PC-3 (cell line): Measurements from ENCODE around the gene DRGX. TPM values are rescaled to one million over a fixed set of nuclear protein-coding genes. Genes with fewer than 3 reads are reported as not detected.

ENCODE experiments used
- ATAC-seq: fragments of 200-7000 bp; cut with Tn5 transposase; 2 replicates; pipeline ENCODE4 v1.9.1; 2020; ENCODE audit warnings: mild to moderate bottlenecking, moderate library complexity
- BruUV-seq: library from RNA; stranded (reverse); fragments of 400-500 nt; replicated peaks from 2 replicates; lab custom pipeline; 2021; lab: Mats Ljungman, UMichigan
- CTCF ChIA-PET: fragments of 300-600 bp; sonication (Branson Sonifier 250); formaldehyde crosslinking; loops from one replicate; lab custom pipeline; 2022; ENCODE audit warnings: antibody characterized with exemption; lab: Charles Lee
- POLR2A ChIA-PET: fragments of 300-600 bp; sonication (Branson Sonifier 250); formaldehyde crosslinking; loops from one replicate; lab custom pipeline; 2022; ENCODE audit warnings: antibody characterized with exemption; ENCODE audit not compliant: unreplicated experiment; lab: Charles Lee
- DNase-seq: peaks from one replicate; pipeline ENCODE4 v3.0.0-alpha.2; 2015
- H2AFZ ChIP-seq: fragments of 300-600 bp; sonication (generic); 2 replicates; pipeline ENCODE4 v1.6.0; 2016; ENCODE audit warnings: antibody characterized with exemption, low read length
- H3F3A ChIP-seq: fragments of 300-600 bp; sonication (generic); one replicate; pipeline ENCODE4 v1.6.0; 2017; ENCODE audit warnings: antibody characterized with exemption, low read length, control low read depth, mild to moderate bottlenecking; ENCODE audit not compliant: unreplicated experiment
- H3K27ac ChIP-seq: fragments of 300-600 bp; sonication (generic); 2 replicates; pipeline ENCODE4 v1.5.1; 2016; ENCODE audit warnings: mild to moderate bottlenecking, low read length
- H3K27me3 ChIP-seq: fragments of 300-600 bp; sonication (generic); 2 replicates; pipeline ENCODE4 v1.6.1; 2016; ENCODE audit warnings: low read length, mixed read lengths
- H3K36me3 ChIP-seq: fragments of 300-600 bp; sonication (generic); 2 replicates; pipeline ENCODE4 v1.6.1; 2016; ENCODE audit warnings: low read depth, mixed run types, low read length, mixed read lengths
- H3K4me1 ChIP-seq: fragments of 300-600 bp; sonication (generic); 2 replicates; pipeline ENCODE4 v1.5.1; 2016; ENCODE audit warnings: low read length; ENCODE audit not compliant: insufficient read depth
- H3K4me2 ChIP-seq: fragments of 300-600 bp; sonication (generic); 2 replicates; pipeline ENCODE4 v1.6.0; 2016; ENCODE audit warnings: low read length
- H3K4me3 ChIP-seq: fragments of 300-600 bp; sonication (generic); 2 replicates; pipeline ENCODE4 v1.5.1; 2016; ENCODE audit warnings: mild to moderate bottlenecking, low read length, mixed read lengths
- H3K79me2 ChIP-seq: fragments of 300-600 bp; sonication (generic); 2 replicates; pipeline ENCODE4 v1.6.1; 2017; ENCODE audit warnings: low read length, mixed read lengths
- H3K9ac ChIP-seq: fragments of 300-600 bp; sonication (generic); 2 replicates; pipeline ENCODE4 v1.6.0; 2016; ENCODE audit warnings: mild to moderate bottlenecking, low read length
- H3K9me2 ChIP-seq: fragments of 300-600 bp; sonication (generic); replicated peaks from 2 replicates; pipeline ENCODE4 v1.6.1; 2016; ENCODE audit warnings: mixed run types, low read length, mixed read lengths
- H3K9me3 ChIP-seq: fragments of 300-600 bp; sonication (generic); 2 replicates; pipeline ENCODE4 v1.6.1; 2016; ENCODE audit warnings: low read length, mixed read lengths
- H4K20me1 ChIP-seq: fragments of 300-600 bp; sonication (generic); 2 replicates; pipeline ENCODE4 v1.6.1; 2016; ENCODE audit warnings: low read length, mixed read lengths
- EZH2 ChIP-seq: fragments of 300-600 bp; sonication (generic); IDR thresholded peaks from one replicate; pipeline ENCODE4 v1.6.1; 2017; ENCODE audit warnings: antibody characterized with exemption, mild to moderate bottlenecking, low read length; ENCODE audit not compliant: unreplicated experiment
- EZH2phosphoT487 ChIP-seq: fragments of 300-600 bp; sonication (generic); IDR thresholded peaks from 2 replicates; pipeline ENCODE4 v1.6.1; 2018; ENCODE audit warnings: mild to moderate bottlenecking, antibody characterized with exemption, low read length, borderline replicate concordance
- intact Hi-C: fragments of 100-400 bp; cut with micrococcal nuclease; formaldehyde crosslinking; loops from 2 replicates; pipeline ENCODE4 v1.9.0; 2023
- total RNA-seq: library from RNA; depleted of rRNA; stranded (reverse); fragments of >200 nt; gene quantifications from 2 replicates; pipeline ENCODE4 v1.2.3, GENCODE V29; 2014
- TF ChIP-seq, protein P1 (sequence below): fragments of 300-600 bp; sonication (generic); conservative IDR thresholded peaks from 2 replicates; pipeline ENCODE4 v1.5.1; 2017; ENCODE audit warnings: antibody characterized with exemption, low read depth, mild to moderate bottlenecking, low read length

DRGX gene
- total RNA-seq, 1 experiment from 2014 or later = 0.33 TPM

- no peaks in the 10 kb centered on the region for H3K4me1 ChIP-seq
- CTCF ChIA-PET = no interaction called here
Observed at GRCh38 chr10:49370326-49371100, 25.4 kb downstream of the DRGX start.

DNA sequence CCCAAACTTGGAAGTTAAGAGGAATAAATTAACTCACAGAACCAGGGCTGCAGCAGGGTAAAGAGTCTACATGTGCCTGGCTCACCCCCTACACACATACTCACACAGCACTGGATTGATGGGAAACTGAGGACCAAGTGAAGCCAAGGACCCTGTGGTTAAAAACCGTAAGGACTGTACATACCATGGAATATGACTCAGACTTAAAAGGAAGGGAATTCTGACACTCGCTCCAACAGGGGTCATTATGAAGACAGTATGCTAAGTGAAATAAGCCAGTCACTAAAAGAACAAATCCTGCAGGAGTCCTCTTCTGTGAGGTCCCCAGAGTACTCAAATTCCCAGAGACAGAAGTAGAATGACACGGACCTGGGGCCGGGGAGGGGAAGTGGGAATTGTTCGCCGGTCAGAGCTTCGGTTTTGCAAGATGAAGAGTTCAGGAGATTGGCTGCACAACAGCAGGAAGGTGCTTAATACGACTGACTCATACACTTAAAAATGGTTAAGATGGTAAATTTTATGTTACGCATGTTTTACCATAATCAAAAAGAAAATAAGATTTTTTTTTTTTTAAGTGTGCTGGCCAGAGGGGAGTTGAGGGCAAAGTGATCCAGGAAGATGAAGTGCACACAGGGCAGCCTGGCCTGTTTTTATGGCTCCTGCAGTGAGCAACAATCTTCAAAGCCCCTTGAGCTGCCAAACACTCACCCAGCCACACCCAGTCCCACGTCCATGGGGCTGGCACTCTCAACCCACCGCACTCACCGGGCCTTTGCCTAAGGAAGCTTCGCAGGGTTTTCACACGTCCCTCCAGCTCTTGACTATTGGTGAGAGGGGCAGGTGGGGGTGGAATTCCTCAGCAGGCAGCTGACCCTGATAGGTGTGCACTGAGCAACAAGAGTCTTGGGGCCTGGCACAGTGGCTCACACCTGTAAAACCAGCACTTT lies 26.4 kb downstream of the DRGX start:
- Histone ChIP-seq H3K9me2 (0 out of 2 replicates have a peak, but pooled peaks cover 4% of the 10 kb centered on the region), H3K4me2 (no peak overlapping the region), H3F3A (no peaks in the 10 kb centered on the region), H3K79me2 (no peaks in the 10 kb centered on the region), H3K9me3 (no peaks in the 10 kb centered on the region), H3K9ac (no peak overlapping the region), H4K20me1 (no peaks in the 10 kb centered on the region), H3K36me3 (no peaks in the 10 kb centered on the region), H3K4me1 (no peaks in the 10 kb centered on the region), H3K27me3 (peaks cover 29% of the 10 kb centered on the region), H2AFZ (no peak overlapping the region), H3K4me3 (no peak overlapping the region), H3K27ac (no peak overlapping the region)
- ATAC-seq = no peak
- TF ChIP-seq EZH2 (no peak), EZH2phosphoT487 (no peak)
- DNase-seq = peak; percentile 31
- no TSS peak for BruUV-seq
- POLR2A ChIA-PET = interaction anchor here (0.6 kb wide), 1 partner anchor 136 kb away, joined by 4 read pairs; no protein-coding TSS in a partner anchor
- intact Hi-C loops = no loop called here
- CTCF ChIA-PET = no interaction called here

More at GRCh38 chr10:49370326-49371100, 25.4 kb downstream of the DRGX start:
- intact Hi-C loops = no loop called here
- no TSS peak for BruUV-seq
- Histone ChIP-seq H3K27ac (no peak overlapping the region), H3K9me3 (no peaks in the 10 kb centered on the region), H2AFZ (no peak overlapping the region), H3K27me3 (peaks cover 21% of the 10 kb centered on the region; the same call in 1 of the 2 replicates), H4K20me1 (no peaks in the 10 kb centered on the region), H3K9me2 (0 out of 2 replicates have a peak, but pooled peaks cover 4% of the 10 kb centered on the region), H3K4me2 (no peak overlapping the region), H3K79me2 (no peaks in the 10 kb centered on the region), H3K4me3 (no peak overlapping the region), H3F3A (no peaks in the 10 kb centered on the region), H3K9ac (no peak overlapping the region), H3K36me3 (no peaks in the 10 kb centered on the region)
- no peak for ATAC-seq
- no peak for TF ChIP-seq EZH2
- TF ChIP-seq, protein P1, sequence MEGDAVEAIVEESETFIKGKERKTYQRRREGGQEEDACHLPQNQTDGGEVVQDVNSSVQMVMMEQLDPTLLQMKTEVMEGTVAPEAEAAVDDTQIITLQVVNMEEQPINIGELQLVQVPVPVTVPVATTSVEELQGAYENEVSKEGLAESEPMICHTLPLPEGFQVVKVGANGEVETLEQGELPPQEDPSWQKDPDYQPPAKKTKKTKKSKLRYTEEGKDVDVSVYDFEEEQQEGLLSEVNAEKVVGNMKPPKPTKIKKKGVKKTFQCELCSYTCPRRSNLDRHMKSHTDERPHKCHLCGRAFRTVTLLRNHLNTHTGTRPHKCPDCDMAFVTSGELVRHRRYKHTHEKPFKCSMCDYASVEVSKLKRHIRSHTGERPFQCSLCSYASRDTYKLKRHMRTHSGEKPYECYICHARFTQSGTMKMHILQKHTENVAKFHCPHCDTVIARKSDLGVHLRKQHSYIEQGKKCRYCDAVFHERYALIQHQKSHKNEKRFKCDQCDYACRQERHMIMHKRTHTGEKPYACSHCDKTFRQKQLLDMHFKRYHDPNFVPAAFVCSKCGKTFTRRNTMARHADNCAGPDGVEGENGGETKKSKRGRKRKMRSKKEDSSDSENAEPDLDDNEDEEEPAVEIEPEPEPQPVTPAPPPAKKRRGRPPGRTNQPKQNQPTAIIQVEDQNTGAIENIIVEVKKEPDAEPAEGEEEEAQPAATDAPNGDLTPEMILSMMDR = no peak
- no peak for TF ChIP-seq EZH2phosphoT487
- POLR2A ChIA-PET = no interaction called here
- DNase-seq = no peak

DNA sequence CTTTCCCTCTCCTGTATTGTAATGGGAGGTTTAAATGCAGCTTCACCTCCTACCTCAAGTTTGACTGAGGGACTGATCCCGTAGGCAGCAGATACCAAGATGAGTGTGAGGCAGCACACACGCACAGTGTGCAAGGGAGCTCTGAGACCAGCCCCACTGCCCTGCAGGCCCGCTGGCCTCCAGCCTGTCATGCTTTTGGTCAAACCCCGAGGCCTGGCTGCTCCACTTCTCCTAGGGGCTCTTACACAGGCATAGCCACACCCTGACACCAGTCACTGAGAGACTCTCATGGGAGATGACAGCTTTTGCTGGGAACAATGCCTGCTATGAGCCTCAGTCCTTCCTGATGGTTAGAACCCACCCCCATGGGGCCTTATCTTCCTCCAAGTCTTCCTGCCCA lies 27.6 kb downstream of the DRGX start:
- H3K4me3 ChIP-seq = no peak overlapping the region
- no peak overlapping the region for H3K9ac ChIP-seq
- ATAC-seq = no peak
- H3K4me1 ChIP-seq = no peaks in the 10 kb centered on the region
- H2AFZ ChIP-seq = no peak overlapping the region
- no peaks in the 10 kb centered on the region for H3F3A ChIP-seq
- H3K27me3 ChIP-seq = peaks cover 39% of the 10 kb centered on the region
- POLR2A ChIA-PET = no interaction called here
- intact Hi-C loops = no loop called here
- no peaks in the 10 kb centered on the region for H3K9me3 ChIP-seq
- no TSS peak for BruUV-seq
- no peaks in the 10 kb centered on the region for H3K36me3 ChIP-seq
- no peak overlapping the region for H3K27ac ChIP-seq
- H4K20me1 ChIP-seq = no peaks in the 10 kb centered on the region
- no peak overlapping the region for H3K4me2 ChIP-seq
- CTCF ChIA-PET = no interaction called here
- no peak for TF ChIP-seq EZH2
- TF ChIP-seq, protein P1 = no peak
- no peak for TF ChIP-seq EZH2phosphoT487
- DNase-seq = no peak
- no peaks in the 10 kb centered on the region for H3K79me2 ChIP-seq
- no peaks in the 10 kb centered on the region for H3K9me2 ChIP-seq
